A549 treated with AZD2906 at 1 μM for 4 hours (cell line): ENCODE results near the gene CLEC4E. TPM values are rescaled to one million over a fixed set of nuclear protein-coding genes. Genes with fewer than 3 reads are reported as not detected.

Source experiments
- total RNA-seq: library from RNA; stranded (reverse); fragments of 200-300 nt; extraction: Qiagen RNA extraction; gene quantifications from 5 replicates; pipeline ENCODE4 v1.2.3, GENCODE V29; 2022

Gene CLEC4E, protein sequence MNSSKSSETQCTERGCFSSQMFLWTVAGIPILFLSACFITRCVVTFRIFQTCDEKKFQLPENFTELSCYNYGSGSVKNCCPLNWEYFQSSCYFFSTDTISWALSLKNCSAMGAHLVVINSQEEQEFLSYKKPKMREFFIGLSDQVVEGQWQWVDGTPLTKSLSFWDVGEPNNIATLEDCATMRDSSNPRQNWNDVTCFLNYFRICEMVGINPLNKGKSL
- 0.16 to 0.66 TPM (median 0.22 TPM) in 5 replicates for total RNA-seq

DNA sequence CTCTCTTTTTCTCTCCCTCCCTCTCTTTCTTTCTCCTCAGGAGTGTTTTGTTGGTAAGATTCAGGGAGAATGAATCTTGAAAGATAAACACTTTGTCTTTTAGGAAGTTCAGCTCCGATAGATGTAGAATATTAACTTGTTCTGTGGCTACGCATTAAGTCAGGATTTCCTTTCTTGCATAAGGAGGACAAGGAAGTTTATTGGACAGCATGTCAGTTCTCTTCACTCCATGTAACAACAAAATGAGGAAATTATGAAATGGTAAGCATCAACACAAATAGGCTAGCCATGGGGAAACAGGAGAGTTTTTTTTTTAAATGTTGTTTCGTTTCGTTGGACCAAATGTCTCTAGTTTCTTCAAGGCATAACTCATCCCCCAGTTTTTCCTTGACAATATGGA lies at the start of gene CLEC4E:
Gene CLEC4E (minus strand): TSS at position 75 of the 400 bp plus-strand sequence. CDS start 108 bp downstream, outside the sequence.

GRCh38 chr12:8513256-8513655 lies 27.4 kb downstream of the CLEC4E start, which contains the start of gene CLEC4D:
Gene CLEC4D, plus strand, starts transcription at chr12:8513503. Its CDS starts 230 bp downstream, at chr12:8513733.

Other genes with a start within 250 kb of the CLEC4E start
- gene CLEC6A, start 84.9 kb downstream of the CLEC4E start, total RNA-seq: not detected in 5 replicates
- not detected in 5 replicates for gene CLEC4D, start 27.4 kb downstream of the CLEC4E start, total RNA-seq
- 0.11 to 0.26 TPM (median 0.15 TPM) in 5 replicates for gene AICDA, start 72.0 kb upstream of the CLEC4E start, total RNA-seq
- gene MFAP5, start 121.9 kb upstream of the CLEC4E start, total RNA-seq: 0.07 to 0.28 TPM (median 0.17 TPM) in 5 replicates
- 18.0 to 21.2 TPM (median 20.3 TPM) in 5 replicates for gene RIMKLB, start 157.1 kb upstream of the CLEC4E start, total RNA-seq